22Rv1 (cell line): ENCODE data around the gene ENTHD1.

ENCODE experiments used
- H3K27ac ChIP-seq: fragments of 450-650 bp; 2 replicates; pipeline ENCODE4 v1.5.1; 2017
- CTCF ChIP-seq: fragments of 450-650 bp; IDR thresholded peaks from 2 replicates; pipeline ENCODE4 v1.5.1; 2017; ENCODE audit warnings: mild to moderate bottlenecking
- ZFX ChIP-seq: fragments of 450-650 bp; IDR thresholded peaks from 2 replicates; pipeline ENCODE4 v1.6.1; 2017; ENCODE audit warnings: antibody characterized with exemption, borderline replicate concordance

ENTHD1 gene

GRCh38 chr22:39731881-39732555 is 161.5 kb downstream of the ENTHD1 start:
- TF ChIP-seq ZFX (no peak), CTCF (no peak)
- H3K27ac ChIP-seq, result no peak overlapping the region

GRCh38 chr22:39731481-39731880 is 162.1 kb downstream of the ENTHD1 start:
- no peak for TF ChIP-seq CTCF
- no peak for TF ChIP-seq ZFX
- no peak overlapping the region for H3K27ac ChIP-seq

GRCh38 chr22:39729141-39729934 is 164.2 kb downstream of the ENTHD1 start:
- TF ChIP-seq ZFX (no peak), CTCF (no peak)
- no peak overlapping the region for H3K27ac ChIP-seq

- TF ChIP-seq CTCF (no peak), ZFX (no peak)
Observed at GRCh38 chr22:39728236-39728860, 165.2 kb downstream of the ENTHD1 start.

GRCh38 chr22:39727541-39727940 is 166.0 kb downstream of the ENTHD1 start:
- H3K27ac ChIP-seq, result no peak overlapping the region
- TF ChIP-seq CTCF, result no peak
- no peak for TF ChIP-seq ZFX

More at GRCh38 chr22:39728236-39728860, 165.2 kb downstream of the ENTHD1 start:
- H3K27ac ChIP-seq, result no peak overlapping the region

GRCh38 chr22:39725351-39726035 is 168.1 kb downstream of the ENTHD1 start:
- H3K27ac ChIP-seq, result no peak overlapping the region
- TF ChIP-seq ZFX, result no peak
- TF ChIP-seq CTCF, result no peak
